OCI-LY3 (cell line): Measurements from ENCODE around the gene BICD1.

Source experiments
- H2AFZ ChIP-seq: fragments of 200-600, 300-600 bp; shearing (Covaris generic); 2 replicates; pipeline ENCODE4 v1.6.0; 2014; ENCODE audit warnings: antibody characterized with exemption, low read depth, low read length
- H3K27ac ChIP-seq: fragments of 200-600, 300-600 bp; sonication (generic); 2 replicates; pipeline ENCODE4 v1.5.1; 2014; ENCODE audit warnings: mild to moderate bottlenecking, low read length, moderate library complexity, mixed read lengths
- H3K27me3 ChIP-seq: fragments of 200-600, 300-600 bp; sonication (generic); 2 replicates; pipeline ENCODE4 v1.6.1; 2014; ENCODE audit warnings: low read depth, low read length, mixed read lengths
- H3K36me3 ChIP-seq: fragments of 200-600, 300-600 bp; sonication (generic); replicated peaks from 2 replicates; pipeline ENCODE3; 2014; ENCODE audit warnings: low read depth, low read length, mixed read lengths
- H3K4me1 ChIP-seq: fragments of 300-600, 200-600 bp; sonication (generic); 2 replicates; pipeline ENCODE4 v1.6.1; 2014; ENCODE audit warnings: low read length, mixed read lengths
- H3K4me2 ChIP-seq: fragments of 200-600, 300-600 bp; sonication (generic); 2 replicates; pipeline ENCODE4 v1.6.1; 2014; ENCODE audit warnings: low read length, mixed read lengths
- H3K4me3 ChIP-seq: fragments of 300-600, 200-600 bp; sonication (generic); 2 replicates; pipeline ENCODE4 v1.5.1; 2014; ENCODE audit warnings: antibody characterized with exemption, mild to moderate bottlenecking, low read length, moderate library complexity
- H3K79me2 ChIP-seq: fragments of 300-600, 200-600 bp; shearing (Covaris generic); 2 replicates; pipeline ENCODE4 v1.6.1; 2014; ENCODE audit warnings: mild to moderate bottlenecking, low read length, mixed read lengths
- H3K9ac ChIP-seq: fragments of 300-600, 200-600 bp; shearing (Covaris generic); 2 replicates; pipeline ENCODE4 v1.6.0; 2014; ENCODE audit warnings: mild to moderate bottlenecking, low read length, moderate library complexity
- H3K9me3 ChIP-seq: fragments of 200-600, 300-600 bp; shearing (Covaris generic); 2 replicates; pipeline ENCODE4 v1.6.1; 2014; ENCODE audit warnings: low read length, mixed read lengths; ENCODE audit not compliant: insufficient read depth
- H4K20me1 ChIP-seq: fragments of 200-600, 300-600 bp; sonication (generic); 2 replicates; pipeline ENCODE4 v1.6.1; 2016; ENCODE audit warnings: low read length, mixed read lengths; ENCODE audit not compliant: insufficient read depth
- CTCF ChIP-seq: fragments of 200-600, 300-600 bp; sonication (generic); IDR thresholded peaks from 2 replicates; pipeline ENCODE4 v1.5.1; 2014; ENCODE audit warnings: antibody characterized with exemption, low read length, low read depth
- EZH2phosphoT487 ChIP-seq: fragments of 200-600 bp; shearing (Covaris generic); IDR thresholded peaks from 2 replicates; pipeline ENCODE4 v1.6.1; 2018; ENCODE audit warnings: antibody characterized with exemption, mixed run types, low read depth

BICD1 gene

DNA sequence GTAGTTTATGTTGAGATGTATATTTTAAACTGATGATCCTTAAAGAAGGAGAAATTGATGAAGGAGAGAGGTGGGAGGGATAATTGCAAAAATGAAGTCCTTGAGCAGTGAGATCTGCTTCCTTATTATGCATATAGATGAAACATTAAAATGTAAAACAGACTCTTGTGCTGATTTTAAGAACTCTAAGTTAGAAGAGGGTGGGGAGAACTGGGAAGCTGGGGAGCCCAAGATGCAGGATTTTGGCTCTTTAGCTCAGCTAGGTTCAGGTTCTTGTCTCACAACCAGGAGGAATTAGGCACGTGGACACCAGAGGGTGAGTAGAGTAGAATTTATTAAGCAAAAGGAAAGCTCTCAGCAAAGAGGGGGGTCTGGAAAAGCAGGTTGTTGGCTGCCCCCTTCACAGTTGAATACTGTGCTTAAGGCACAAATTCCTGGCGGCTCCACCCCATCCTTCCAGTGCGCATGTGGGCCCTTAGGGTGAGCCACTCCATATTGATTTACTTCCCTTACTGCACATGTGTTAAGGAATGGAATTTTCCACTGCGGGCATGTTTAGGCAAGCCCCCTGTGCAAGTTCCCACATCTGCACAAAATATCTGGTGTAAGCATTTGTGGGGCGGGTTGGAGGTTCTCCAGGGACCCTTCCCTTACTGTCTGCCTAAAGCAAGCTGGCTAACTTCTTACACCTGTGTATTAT, 141.9 kb downstream of the BICD1 start:
- H4K20me1 ChIP-seq, result no peaks in the 10 kb centered on the region
- no peak overlapping the region for H3K27ac ChIP-seq
- no peak overlapping the region for H3K4me2 ChIP-seq
- H3K79me2 ChIP-seq, result no peaks in the 10 kb centered on the region
- H3K4me1 ChIP-seq, result peaks cover 21% of the 10 kb centered on the region
- H3K4me3 ChIP-seq, result no peak overlapping the region
- H3K36me3 ChIP-seq, result no peaks in the 10 kb centered on the region
- H3K27me3 ChIP-seq, result no peaks in the 10 kb centered on the region
- TF ChIP-seq CTCF, result no peak
- no peak for TF ChIP-seq EZH2phosphoT487
- H3K9ac ChIP-seq, result no peak overlapping the region
- 0 out of 2 replicates have a peak, but pooled peaks cover 3% of the 10 kb centered on the region for H3K9me3 ChIP-seq
- H2AFZ ChIP-seq, result no peak overlapping the region

GRCh38 chr12:32249777-32250176, 143.1 kb downstream of the BICD1 start:
- Histone ChIP-seq H3K79me2 (no peaks in the 10 kb centered on the region), H4K20me1 (no peaks in the 10 kb centered on the region), H2AFZ (no peak overlapping the region), H3K4me2 (no peak overlapping the region), H3K9me3 (0 out of 2 replicates have a peak, but pooled peaks cover 3% of the 10 kb centered on the region), H3K9ac (no peak overlapping the region), H3K27me3 (no peaks in the 10 kb centered on the region), H3K4me1 (peaks cover 22% of the 10 kb centered on the region), H3K4me3 (no peak overlapping the region), H3K27ac (no peak overlapping the region), H3K36me3 (no peaks in the 10 kb centered on the region)
- TF ChIP-seq EZH2phosphoT487 (no peak), CTCF (no peak)

- Histone ChIP-seq H3K9ac (peak overlapping the region; percentile 67), H3K9me3 (peaks cover 11% of the 10 kb centered on the region), H4K20me1 (no peaks in the 10 kb centered on the region), H3K79me2 (no peaks in the 10 kb centered on the region), H3K4me3 (peak overlapping the region; percentile 67), H2AFZ (peak overlapping the region; percentile 75), H3K36me3 (peaks cover 5% of the 10 kb centered on the region), H3K27ac (peak overlapping the region; percentile 88), H3K4me2 (peak overlapping the region; percentile 87), H3K4me1 (peaks cover 24% of the 10 kb centered on the region), H3K27me3 (no peaks in the 10 kb centered on the region)
- TF ChIP-seq CTCF, result no peak
- TF ChIP-seq EZH2phosphoT487, result no peak
Measured at GRCh38 chr12:32252199-32253073, 145.8 kb downstream of the BICD1 start.

GRCh38 chr12:32253154-32253790, 146.6 kb downstream of the BICD1 start:
- peaks cover 12% of the 10 kb centered on the region for H3K36me3 ChIP-seq
- H3K9me3 ChIP-seq, result peaks cover 17% of the 10 kb centered on the region
- H3K4me1 ChIP-seq, result peaks cover 33% of the 10 kb centered on the region
- no peak overlapping the region for H3K4me3 ChIP-seq
- no peaks in the 10 kb centered on the region for H4K20me1 ChIP-seq
- H2AFZ ChIP-seq, result no peak overlapping the region
- H3K79me2 ChIP-seq, result no peaks in the 10 kb centered on the region
- TF ChIP-seq CTCF (no peak), EZH2phosphoT487 (no peak)
- peak overlapping the region; percentile 87 for H3K4me2 ChIP-seq
- peak overlapping the region; percentile 88 for H3K27ac ChIP-seq
- H3K27me3 ChIP-seq, result no peaks in the 10 kb centered on the region
- no peak overlapping the region for H3K9ac ChIP-seq
